ENCODE measurements around the gene CLN5. TPM values are rescaled to one million over a fixed set of nuclear protein-coding genes. Genes with fewer than 3 reads are reported as not detected.
"Not testable (repeated sequence)": the region's sequence is repeated elsewhere in the genome, so short reads cannot be mapped to it uniquely, and the experiment has no call there.

Gene CLN5
- total and polyA plus RNA-seq, 2 experiments from 2014 or later = 6.5 to 9.5 TPM

DNA sequence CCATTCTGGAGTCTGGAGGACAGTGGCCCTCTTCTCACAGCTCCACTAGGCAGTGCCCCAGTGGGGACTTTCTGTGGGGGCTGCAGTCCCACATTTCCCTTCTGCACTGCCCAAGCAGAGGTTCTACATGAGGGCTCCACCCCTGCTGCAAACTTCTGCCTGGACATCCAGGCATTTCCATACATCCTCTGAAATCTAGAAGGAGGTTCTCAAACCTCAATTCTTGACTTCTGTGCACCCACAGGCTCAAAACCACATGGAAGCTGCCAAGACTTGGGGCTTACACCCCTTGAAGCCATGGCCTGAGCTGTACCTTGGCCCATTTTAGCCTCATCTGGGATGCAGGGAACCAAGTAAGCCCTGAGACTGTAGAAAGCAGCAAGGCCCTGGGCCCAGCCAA lies 32.1 kb upstream of the CLN5 start:
- not testable (repeated sequence) for H3K4me2 ChIP-seq; H3K27me3 Mint-ChIP-seq (ENCODE audit: insufficient read depth, low read depth, poor library complexity); DNase-seq (ENCODE audit: low spot score); H3K4me3 Mint-ChIP-seq; ATAC-seq; H3K36me3 ChIP-seq (ENCODE audit: insufficient read depth); H3F3A ChIP-seq (replicated peaks; ENCODE audit: low read depth); H3K9me2 ChIP-seq (ENCODE audit: insufficient read depth); H3K4me3 ChIP-seq; H3K4me1 ChIP-seq (ENCODE audit: insufficient read depth); H3K27me3 ChIP-seq (ENCODE audit: insufficient read depth); H3K27ac Mint-ChIP-seq; H2AFZ ChIP-seq; H3K4me1 Mint-ChIP-seq; H3K79me2 ChIP-seq (replicated peaks; ENCODE audit: insufficient read depth); H3K27ac ChIP-seq (ENCODE audit: low read depth); H4K20me1 ChIP-seq (replicated peaks; ENCODE audit: insufficient read depth)
- Mint-ChIP-seq H3K9me3 (peaks cover 47% of the 10 kb centered on the region), H3K36me3 (ENCODE audit: low read depth) (peaks cover 23% of the 10 kb centered on the region)

GRCh38 chr13:76965759-76966421 lies 26.0 kb upstream of the CLN5 start:
- Histone ChIP-seq H3F3A (replicated peaks; ENCODE audit: low read depth) (no peaks in the 10 kb centered on the region), H3K36me3 (ENCODE audit: insufficient read depth) (no peaks in the 10 kb centered on the region), H3K9me2 (ENCODE audit: insufficient read depth) (no peaks in the 10 kb centered on the region), H3K27ac (ENCODE audit: low read depth) (no peak overlapping the region), H3K27me3 (ENCODE audit: insufficient read depth) (no peaks in the 10 kb centered on the region), H4K20me1 (replicated peaks; ENCODE audit: insufficient read depth) (no peaks in the 10 kb centered on the region), H2AFZ (no peak overlapping the region), H3K4me3 (no peak overlapping the region), H3K4me2 (no peak overlapping the region), H3K4me1 (ENCODE audit: insufficient read depth) (no peaks in the 10 kb centered on the region), H3K79me2 (replicated peaks; ENCODE audit: insufficient read depth) (no peaks in the 10 kb centered on the region)
- Mint-ChIP-seq H3K4me1 (no peaks in the 10 kb centered on the region), H3K27me3 (ENCODE audit: insufficient read depth, low read depth, poor library complexity) (peaks cover 2% of the 10 kb centered on the region), H3K36me3 (ENCODE audit: low read depth) (no peaks in the 10 kb centered on the region; the same call in 2 of the 3 replicates), H3K4me3 (no peak overlapping the region), H3K9me3 (peaks cover 5% of the 10 kb centered on the region), H3K27ac (no peak overlapping the region)
- DNase-seq (ENCODE audit: low spot score) = no peak
- ATAC-seq = no peak
- TF ChIP-seq ZNF462 (CRISPR knock-in tag; IDR thresholded peaks at IDR 0.05) = no peak
- TF ChIP-seq CREB1 (CRISPR knock-in tag; IDR thresholded peaks at IDR 0.05; ENCODE audit: low read depth) = no peak
- no peak for TF ChIP-seq ZNF114 (CRISPR knock-in tag; IDR thresholded peaks at IDR 0.05)
- no peak for TF ChIP-seq EZH2phosphoT487 (IDR thresholded peaks at IDR 0.05; ENCODE audit: unreplicated experiment)
- no peak for TF ChIP-seq ETS1 (IDR thresholded peaks at IDR 0.05)

All from GM23338 (cell line).